ENCODE measurements around the gene MYO1E.
"Not testable (repeated sequence)": the region's sequence is repeated elsewhere in the genome, so short reads cannot be mapped to it uniquely, and the experiment has no call there.

MYO1E gene

DNA sequence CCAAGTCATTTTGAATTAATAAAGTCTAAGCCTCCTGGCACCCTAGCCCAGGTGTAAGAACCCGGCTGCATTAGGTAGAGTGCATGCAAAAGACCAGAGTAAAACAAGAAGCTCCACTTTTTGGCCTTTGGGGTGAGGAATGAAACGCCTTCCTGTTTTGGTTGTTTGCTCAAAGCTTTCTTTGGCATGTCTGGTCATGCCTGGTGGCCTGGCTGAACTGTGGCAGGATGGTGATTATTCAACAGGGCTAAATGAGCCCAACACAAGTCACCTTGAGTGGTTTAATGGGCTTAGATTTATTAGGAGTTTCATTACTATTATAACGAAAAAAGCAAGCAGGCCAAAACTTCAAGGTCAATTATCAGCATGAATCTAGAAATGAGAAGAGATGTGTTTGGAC lies 206.9 kb downstream of the MYO1E start:
- Histone ChIP-seq H3K4me3 (ENCODE audit: low read depth in 1 of 2, low read length in 2 of 2) (no peak overlapping the region), H3K9ac (ENCODE audit: low read depth in 1 of 2, low read length in 2 of 2) (no peak overlapping the region), H3K4me1 (ENCODE audit: control insufficient read depth in 1 of 2, insufficient read depth in 2 of 2, low read length in 2 of 2) (peaks cover 0 to 7% of the 10 kb centered on the region in 2 donors), H3K9me3 (ENCODE audit: control insufficient read depth in 1 of 2, low read length in 2 of 2) (no peaks in the 10 kb centered on the region), H3K36me3 (ENCODE audit: control insufficient read depth in 1 of 2, insufficient read depth in 2 of 2, low read length in 2 of 2) (peaks cover 6 to 45% of the 10 kb centered on the region in 2 donors), H3K27ac (ENCODE audit: low read depth, low read length) (no peak overlapping the region), H3K27me3 (ENCODE audit: control insufficient read depth in 1 of 2, insufficient read depth in 2 of 2, low read length in 2 of 2) (no peaks in the 10 kb centered on the region)

- H3K9me3 ChIP-seq (ENCODE audit: control insufficient read depth in 1 of 2, low read length in 2 of 2); H3K4me1 ChIP-seq (ENCODE audit: control insufficient read depth in 1 of 2, insufficient read depth in 2 of 2, low read length in 2 of 2); H3K27me3 ChIP-seq (ENCODE audit: control insufficient read depth in 1 of 2, insufficient read depth in 2 of 2, low read length in 2 of 2); H3K4me3 ChIP-seq (ENCODE audit: low read depth in 1 of 2, low read length in 2 of 2); H3K27ac ChIP-seq (ENCODE audit: low read depth, low read length); H3K9ac ChIP-seq (ENCODE audit: low read depth in 1 of 2, low read length in 2 of 2): not testable (repeated sequence)
- peaks cover 9 to 63% of the 10 kb centered on the region in 2 donors for H3K36me3 ChIP-seq (ENCODE audit: control insufficient read depth in 1 of 2, insufficient read depth in 2 of 2, low read length in 2 of 2)
Observed at GRCh38 chr15:59162080-59162479, 210.6 kb downstream of the MYO1E start.

DNA sequence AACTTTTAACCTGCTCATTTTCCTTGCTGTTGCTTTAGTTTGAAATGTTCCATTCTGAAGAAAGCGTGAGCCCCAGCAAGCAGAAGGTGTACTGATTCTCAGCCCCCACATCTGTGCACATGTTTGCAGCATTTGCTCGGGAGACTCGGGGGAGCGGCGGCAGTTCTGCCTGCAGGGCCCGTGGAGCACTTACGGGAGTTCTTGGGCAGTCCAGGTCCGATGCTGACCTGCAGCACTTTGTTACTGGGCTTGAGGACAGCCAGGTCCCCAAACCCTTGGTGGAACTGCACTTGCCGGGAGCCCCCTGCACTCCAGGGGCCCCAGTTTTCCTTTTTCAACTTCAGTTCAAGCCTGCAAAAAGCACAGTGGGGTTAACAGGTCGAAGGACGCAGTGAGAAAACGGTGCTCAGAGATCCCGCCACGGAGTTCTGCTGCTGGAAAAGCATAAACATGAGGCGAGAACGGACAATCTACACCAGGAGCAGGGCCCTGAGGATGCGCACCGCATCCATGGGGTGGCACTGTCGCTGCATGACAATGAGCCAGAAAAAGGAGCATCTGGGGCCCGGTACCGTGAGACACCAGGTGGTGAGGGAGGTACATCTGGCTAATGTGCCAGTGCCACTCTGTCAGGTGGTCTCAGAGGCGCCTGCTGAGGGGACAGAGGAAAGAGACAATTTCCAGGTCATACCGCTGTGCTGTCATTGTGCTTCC lies 211.6 kb downstream of the MYO1E start:
- H3K9me3 ChIP-seq (ENCODE audit: control insufficient read depth in 1 of 2, low read length in 2 of 2): no peaks in the 10 kb centered on the region
- H3K4me3 ChIP-seq (ENCODE audit: low read depth in 1 of 2, low read length in 2 of 2): no peak overlapping the region
- H3K27ac ChIP-seq (ENCODE audit: low read depth, low read length): no peak overlapping the region
- peaks cover 9 to 70% of the 10 kb centered on the region in 2 donors for H3K36me3 ChIP-seq (ENCODE audit: control insufficient read depth in 1 of 2, insufficient read depth in 2 of 2, low read length in 2 of 2)
- H3K4me1 ChIP-seq (ENCODE audit: control insufficient read depth in 1 of 2, insufficient read depth in 2 of 2, low read length in 2 of 2): no peaks in the 10 kb centered on the region
- H3K27me3 ChIP-seq (ENCODE audit: control insufficient read depth in 1 of 2, insufficient read depth in 2 of 2, low read length in 2 of 2): no peaks in the 10 kb centered on the region
- H3K9ac ChIP-seq (ENCODE audit: low read depth in 1 of 2, low read length in 2 of 2): no peak overlapping the region

DNA sequence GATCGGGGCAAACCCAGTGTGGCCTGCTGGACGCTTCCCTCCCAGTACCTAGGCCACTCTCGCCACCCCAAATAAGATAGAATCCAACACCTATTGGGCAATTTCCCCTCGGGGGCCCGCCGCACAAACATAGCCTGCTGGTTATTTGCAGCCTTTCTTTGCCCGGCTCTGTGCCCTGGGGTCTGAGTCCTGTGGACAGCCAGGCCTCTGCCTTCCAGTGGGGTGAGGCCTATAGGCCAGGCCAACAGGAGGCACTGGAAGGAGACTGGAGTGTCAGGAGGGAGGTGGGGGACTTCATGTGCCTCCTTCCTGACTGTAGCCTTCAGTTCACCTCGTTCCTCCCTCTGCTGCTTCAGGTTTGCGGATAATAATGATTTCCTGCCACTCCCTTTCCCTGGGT lies 213.5 kb downstream of the MYO1E start:
- H3K9ac ChIP-seq (ENCODE audit: low read depth in 1 of 2, low read length in 2 of 2): no peak overlapping the region
- H3K4me3 ChIP-seq (ENCODE audit: low read depth in 1 of 2, low read length in 2 of 2): no peak overlapping the region
- H3K9me3 ChIP-seq (ENCODE audit: control insufficient read depth in 1 of 2, low read length in 2 of 2): no peaks in the 10 kb centered on the region
- no peak overlapping the region for H3K27ac ChIP-seq (ENCODE audit: low read depth, low read length)
- no peaks in the 10 kb centered on the region for H3K27me3 ChIP-seq (ENCODE audit: control insufficient read depth in 1 of 2, insufficient read depth in 2 of 2, low read length in 2 of 2)
- peaks cover 16 to 69% of the 10 kb centered on the region in 2 donors for H3K36me3 ChIP-seq (ENCODE audit: control insufficient read depth in 1 of 2, insufficient read depth in 2 of 2, low read length in 2 of 2)
- no peaks in the 10 kb centered on the region for H3K4me1 ChIP-seq (ENCODE audit: control insufficient read depth in 1 of 2, insufficient read depth in 2 of 2, low read length in 2 of 2)

- Histone ChIP-seq H3K4me3 (ENCODE audit: low read depth in 1 of 2, low read length in 2 of 2) (no peak overlapping the region), H3K4me1 (ENCODE audit: control insufficient read depth in 1 of 2, insufficient read depth in 2 of 2, low read length in 2 of 2) (no peaks in the 10 kb centered on the region), H3K9me3 (ENCODE audit: control insufficient read depth in 1 of 2, low read length in 2 of 2) (no peaks in the 10 kb centered on the region), H3K27ac (ENCODE audit: low read depth, low read length) (no peak overlapping the region), H3K27me3 (ENCODE audit: control insufficient read depth in 1 of 2, insufficient read depth in 2 of 2, low read length in 2 of 2) (no peaks in the 10 kb centered on the region), H3K9ac (ENCODE audit: low read depth in 1 of 2, low read length in 2 of 2) (no peak overlapping the region), H3K36me3 (ENCODE audit: control insufficient read depth in 1 of 2, insufficient read depth in 2 of 2, low read length in 2 of 2) (peaks cover 18 to 71% of the 10 kb centered on the region in 2 donors)
Observed at GRCh38 chr15:59158701-59159034, 214.0 kb downstream of the MYO1E start.

- no peaks in the 10 kb centered on the region for H3K9me3 ChIP-seq (ENCODE audit: control insufficient read depth in 1 of 2, low read length in 2 of 2)
- no peaks in the 10 kb centered on the region for H3K27me3 ChIP-seq (ENCODE audit: control insufficient read depth in 1 of 2, insufficient read depth in 2 of 2, low read length in 2 of 2)
- H3K9ac ChIP-seq (ENCODE audit: low read depth in 1 of 2, low read length in 2 of 2): no peak overlapping the region
- H3K4me1 ChIP-seq (ENCODE audit: control insufficient read depth in 1 of 2, insufficient read depth in 2 of 2, low read length in 2 of 2): no peaks in the 10 kb centered on the region
- no peak overlapping the region for H3K27ac ChIP-seq (ENCODE audit: low read depth, low read length)
- no peak overlapping the region for H3K4me3 ChIP-seq (ENCODE audit: low read depth in 1 of 2, low read length in 2 of 2)
- peaks cover 23 to 74% of the 10 kb centered on the region in 2 donors for H3K36me3 ChIP-seq (ENCODE audit: control insufficient read depth in 1 of 2, insufficient read depth in 2 of 2, low read length in 2 of 2)
Observed at GRCh38 chr15:59157840-59158700, 214.6 kb downstream of the MYO1E start.

DNA sequence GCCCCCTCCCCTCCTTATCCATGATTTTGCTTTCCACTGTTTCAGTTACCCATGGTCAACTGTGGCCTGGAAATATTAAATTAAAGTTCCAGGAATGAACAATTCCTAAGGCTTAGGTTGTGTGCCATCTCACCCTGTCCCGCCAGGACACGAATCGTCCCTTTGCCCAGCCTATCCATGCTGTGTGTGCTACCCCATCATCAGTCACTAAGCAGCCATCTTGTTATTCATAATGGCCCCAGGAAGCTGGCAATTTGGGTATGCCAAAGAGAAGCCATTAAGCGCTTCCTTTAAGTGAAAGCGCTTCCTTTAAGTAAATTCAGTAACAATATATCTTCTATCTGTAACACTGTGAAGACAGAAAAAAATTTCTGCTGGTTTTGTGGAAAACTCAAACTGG lies 215.3 kb downstream of the MYO1E start:
- peaks cover 30 to 76% of the 10 kb centered on the region in 2 donors for H3K36me3 ChIP-seq (ENCODE audit: control insufficient read depth in 1 of 2, insufficient read depth in 2 of 2, low read length in 2 of 2)

DNA sequence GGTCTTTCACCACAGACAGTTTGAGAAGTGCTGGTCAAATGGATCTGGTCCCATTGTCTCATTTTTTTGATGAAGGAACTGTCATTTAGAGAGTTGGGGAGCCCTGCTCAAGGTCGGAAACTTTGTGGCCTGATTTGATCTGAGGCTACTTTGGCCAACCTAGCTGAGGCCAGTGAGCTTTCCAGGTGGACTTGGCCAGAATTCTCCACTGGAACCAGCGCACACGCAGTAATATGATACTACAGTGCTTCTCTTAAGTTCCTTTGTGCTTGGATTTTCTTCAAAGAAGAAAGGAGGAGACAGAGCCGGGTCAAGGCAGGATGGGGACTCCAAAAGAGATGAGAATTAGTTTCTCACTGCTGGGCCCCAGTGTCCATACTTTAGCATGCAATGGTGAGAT lies 217.2 kb downstream of the MYO1E start:
- H3K9me3 ChIP-seq (ENCODE audit: control insufficient read depth in 1 of 2, low read length in 2 of 2): no peaks in the 10 kb centered on the region
- no peaks in the 10 kb centered on the region for H3K4me1 ChIP-seq (ENCODE audit: control insufficient read depth in 1 of 2, insufficient read depth in 2 of 2, low read length in 2 of 2)
- H3K9ac ChIP-seq (ENCODE audit: low read depth in 1 of 2, low read length in 2 of 2): no peak overlapping the region
- no peaks in the 10 kb centered on the region for H3K27me3 ChIP-seq (ENCODE audit: control insufficient read depth in 1 of 2, insufficient read depth in 2 of 2, low read length in 2 of 2)
- no peak overlapping the region for H3K27ac ChIP-seq (ENCODE audit: low read depth, low read length)
- H3K4me3 ChIP-seq (ENCODE audit: low read depth in 1 of 2, low read length in 2 of 2): no peak overlapping the region
- H3K36me3 ChIP-seq (ENCODE audit: control insufficient read depth in 1 of 2, insufficient read depth in 2 of 2, low read length in 2 of 2): peaks cover 34 to 69% of the 10 kb centered on the region in 2 donors

More for the DNA sequence above, 215.3 kb downstream of the MYO1E start:
- Histone ChIP-seq H3K9me3 (ENCODE audit: control insufficient read depth in 1 of 2, low read length in 2 of 2) (no peaks in the 10 kb centered on the region), H3K4me1 (ENCODE audit: control insufficient read depth in 1 of 2, insufficient read depth in 2 of 2, low read length in 2 of 2) (no peaks in the 10 kb centered on the region), H3K9ac (ENCODE audit: low read depth in 1 of 2, low read length in 2 of 2) (no peak overlapping the region), H3K4me3 (ENCODE audit: low read depth in 1 of 2, low read length in 2 of 2) (no peak overlapping the region), H3K27ac (ENCODE audit: low read depth, low read length) (no peak overlapping the region), H3K27me3 (ENCODE audit: control insufficient read depth in 1 of 2, insufficient read depth in 2 of 2, low read length in 2 of 2) (no peaks in the 10 kb centered on the region)

DNA sequence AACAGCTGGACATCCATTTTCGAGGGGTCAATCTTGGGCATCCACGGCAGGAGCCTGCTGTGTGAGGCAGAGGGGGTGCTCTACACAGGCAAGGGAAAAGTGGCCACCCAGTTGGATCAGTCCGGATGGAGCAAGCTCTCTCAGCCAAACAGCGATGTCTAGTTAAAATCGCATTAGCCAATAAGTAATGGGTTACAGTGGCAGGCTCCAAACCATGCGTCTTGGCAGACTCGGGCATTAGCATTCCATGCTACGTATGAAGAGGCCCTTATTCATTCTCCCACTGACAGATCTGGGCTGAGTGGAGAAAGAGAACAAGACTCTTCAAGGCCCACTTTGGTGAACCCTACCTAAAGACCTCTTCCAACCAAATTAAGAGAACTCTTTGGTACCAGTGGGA lies 218.4 kb downstream of the MYO1E start:
- H3K9ac ChIP-seq (ENCODE audit: low read depth in 1 of 2, low read length in 2 of 2): no peak overlapping the region
- no peaks in the 10 kb centered on the region for H3K4me1 ChIP-seq (ENCODE audit: control insufficient read depth in 1 of 2, insufficient read depth in 2 of 2, low read length in 2 of 2)
- no peaks in the 10 kb centered on the region for H3K27me3 ChIP-seq (ENCODE audit: control insufficient read depth in 1 of 2, insufficient read depth in 2 of 2, low read length in 2 of 2)
- H3K4me3 ChIP-seq (ENCODE audit: low read depth in 1 of 2, low read length in 2 of 2): no peak overlapping the region
- no peak overlapping the region for H3K27ac ChIP-seq (ENCODE audit: low read depth, low read length)
- peaks cover 43 to 72% of the 10 kb centered on the region in 2 donors for H3K36me3 ChIP-seq (ENCODE audit: control insufficient read depth in 1 of 2, insufficient read depth in 2 of 2, low read length in 2 of 2)
- H3K9me3 ChIP-seq (ENCODE audit: control insufficient read depth in 1 of 2, low read length in 2 of 2): no peaks in the 10 kb centered on the region

DNA sequence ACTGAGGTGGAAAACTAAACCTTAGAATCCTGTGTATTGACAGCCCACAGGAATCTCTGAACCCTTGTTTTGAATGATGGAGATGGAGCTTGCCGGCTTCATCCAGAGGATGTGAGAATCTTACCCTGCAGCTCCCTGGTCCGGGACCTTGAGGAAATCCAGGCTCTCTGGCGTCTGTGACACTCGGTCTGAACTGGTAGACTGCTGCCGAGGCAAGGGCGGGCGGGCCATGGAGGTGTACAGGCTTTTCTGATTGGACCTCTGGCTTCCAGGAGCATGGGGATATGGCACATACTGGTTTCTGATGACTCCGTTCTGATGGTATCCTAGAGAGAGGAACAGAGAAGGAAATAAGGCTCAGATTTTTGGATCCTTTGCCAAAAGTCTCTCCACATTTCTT lies 219.2 kb downstream of the MYO1E start:
- Histone ChIP-seq H3K4me3 (ENCODE audit: low read depth in 1 of 2, low read length in 2 of 2) (no peak overlapping the region), H3K4me1 (ENCODE audit: control insufficient read depth in 1 of 2, insufficient read depth in 2 of 2, low read length in 2 of 2) (no peaks in the 10 kb centered on the region), H3K9ac (ENCODE audit: low read depth in 1 of 2, low read length in 2 of 2) (no peak overlapping the region), H3K36me3 (ENCODE audit: control insufficient read depth in 1 of 2, insufficient read depth in 2 of 2, low read length in 2 of 2) (peaks cover 38 to 68% of the 10 kb centered on the region in 2 donors), H3K27me3 (ENCODE audit: control insufficient read depth in 1 of 2, insufficient read depth in 2 of 2, low read length in 2 of 2) (no peaks in the 10 kb centered on the region), H3K9me3 (ENCODE audit: control insufficient read depth in 1 of 2, low read length in 2 of 2) (no peaks in the 10 kb centered on the region), H3K27ac (ENCODE audit: low read depth, low read length) (no peak overlapping the region)

All from duodenal mucosa (tissue), 2 donors.